Effector memory CD8-positive, alpha-beta T cell (primary cell): ENCODE data around the gene CERK.
"Not testable (repeated sequence)": the region's sequence is repeated elsewhere in the genome, so short reads cannot be mapped to it uniquely, and the experiment has no call there.

Source experiments
- ATAC-seq: fragments of 150-1000 bp; cut with Tn5 transposase; replicated peaks from 2 replicates; pipeline ENCODE4 v1.10.0; 2021; ENCODE audit warnings: mild to moderate bottlenecking, moderate library complexity
- DNase-seq, 3 experiments: peaks; one replicate each; pipeline ENCODE4 v3.0.0; 2021
- H3K27ac Mint-ChIP-seq, 2 donors: one replicate each; pipeline ENCODE4 v1.8.0; 2022; ENCODE audit warnings: mild to moderate bottlenecking in 2 of 2, mixed read lengths in 2 of 2, moderate library complexity in 2 of 2
- H3K27me3 Mint-ChIP-seq, 2 donors: one replicate each; pipeline ENCODE4 v1.8.0; 2022; ENCODE audit warnings: mixed read lengths in 2 of 2
- H3K36me3 Mint-ChIP-seq: one replicate; pipeline ENCODE4 v1.8.0; 2022; ENCODE audit warnings: mild to moderate bottlenecking, moderate library complexity, mixed read lengths; ENCODE audit not compliant: insufficient read depth
- H3K4me1 Mint-ChIP-seq, 2 donors: one replicate each; pipeline ENCODE4 v1.8.0; 2022; ENCODE audit warnings: low read depth in 2 of 2, mixed read lengths in 2 of 2
- H3K4me3 Mint-ChIP-seq, 2 donors: one replicate each; pipeline ENCODE4 v1.8.0; 2022; ENCODE audit warnings: mild to moderate bottlenecking in 2 of 2, mixed read lengths in 2 of 2, moderate library complexity in 2 of 2
- H3K9me3 Mint-ChIP-seq, 2 donors: one replicate each; pipeline ENCODE4 v1.8.0; 2022; ENCODE audit warnings: mixed read lengths in 2 of 2

CERK gene

DNA sequence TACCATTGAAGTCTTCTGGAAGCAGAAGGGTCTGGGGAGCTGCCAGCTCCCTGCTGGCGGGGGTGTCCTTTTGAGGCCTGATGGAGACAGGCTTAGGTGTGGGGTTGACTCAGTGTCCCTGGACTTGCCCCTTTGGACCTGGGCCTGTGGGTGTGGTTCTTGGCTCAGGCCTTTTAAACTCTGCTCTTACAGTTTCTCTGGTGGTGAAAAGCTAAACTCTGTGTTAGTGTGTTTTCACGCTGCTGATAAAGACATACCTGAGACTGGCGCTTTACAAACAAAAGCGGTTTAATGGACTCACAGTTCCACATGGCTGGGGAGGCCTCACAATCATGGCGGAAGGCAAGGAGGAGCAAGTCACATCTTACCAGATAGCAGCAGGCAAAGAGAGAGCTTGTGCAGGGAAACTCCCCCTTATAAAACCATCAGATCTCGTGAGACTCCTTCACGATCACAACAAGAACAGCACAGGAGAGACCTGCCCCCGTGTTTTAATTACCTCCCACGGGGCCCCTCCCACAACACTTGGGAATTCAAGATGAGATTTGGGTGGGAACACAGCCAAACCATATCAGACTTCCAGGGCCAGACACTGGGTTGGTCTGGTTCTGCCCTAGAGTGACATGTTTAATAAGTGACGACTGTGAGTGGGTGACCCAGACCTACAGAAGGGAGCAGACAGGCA is 91.4 kb downstream of the CERK start:
- Mint-ChIP-seq H3K9me3 (peaks cover 0 to 7% of the 10 kb centered on the region in 2 donors), H3K27ac (no peak overlapping the region), H3K36me3 (no peaks in the 10 kb centered on the region), H3K27me3 (no peaks in the 10 kb centered on the region), H3K4me1 (peaks cover 11 to 22% of the 10 kb centered on the region in 2 donors), H3K4me3 (no peak overlapping the region)
- DNase-seq, result no peak
- no peak for ATAC-seq

- not testable (repeated sequence) for H3K36me3 Mint-ChIP-seq, ATAC-seq, H3K9me3 Mint-ChIP-seq, H3K27me3 Mint-ChIP-seq, H3K4me3 Mint-ChIP-seq, DNase-seq
- peaks cover 6 to 14% of the 10 kb centered on the region in 2 donors for H3K4me1 Mint-ChIP-seq
- H3K27ac Mint-ChIP-seq, result peak overlapping the region in 1 of 2 donors; percentile 10
Observed at GRCh38 chr22:46642840-46643480, 95.1 kb downstream of the CERK start.

GRCh38 chr22:46641811-46642266 is 96.2 kb downstream of the CERK start:
- Mint-ChIP-seq H3K4me1 (peaks cover 4 to 14% of the 10 kb centered on the region in 2 donors), H3K27me3 (no peaks in the 10 kb centered on the region), H3K36me3 (peaks cover 4% of the 10 kb centered on the region), H3K27ac (peak overlapping the region; percentile 54 to 55), H3K4me3 (no peak overlapping the region), H3K9me3 (peaks cover 0 to 7% of the 10 kb centered on the region in 2 donors)
- ATAC-seq (no peak), DNase-seq (no peak)

DNA sequence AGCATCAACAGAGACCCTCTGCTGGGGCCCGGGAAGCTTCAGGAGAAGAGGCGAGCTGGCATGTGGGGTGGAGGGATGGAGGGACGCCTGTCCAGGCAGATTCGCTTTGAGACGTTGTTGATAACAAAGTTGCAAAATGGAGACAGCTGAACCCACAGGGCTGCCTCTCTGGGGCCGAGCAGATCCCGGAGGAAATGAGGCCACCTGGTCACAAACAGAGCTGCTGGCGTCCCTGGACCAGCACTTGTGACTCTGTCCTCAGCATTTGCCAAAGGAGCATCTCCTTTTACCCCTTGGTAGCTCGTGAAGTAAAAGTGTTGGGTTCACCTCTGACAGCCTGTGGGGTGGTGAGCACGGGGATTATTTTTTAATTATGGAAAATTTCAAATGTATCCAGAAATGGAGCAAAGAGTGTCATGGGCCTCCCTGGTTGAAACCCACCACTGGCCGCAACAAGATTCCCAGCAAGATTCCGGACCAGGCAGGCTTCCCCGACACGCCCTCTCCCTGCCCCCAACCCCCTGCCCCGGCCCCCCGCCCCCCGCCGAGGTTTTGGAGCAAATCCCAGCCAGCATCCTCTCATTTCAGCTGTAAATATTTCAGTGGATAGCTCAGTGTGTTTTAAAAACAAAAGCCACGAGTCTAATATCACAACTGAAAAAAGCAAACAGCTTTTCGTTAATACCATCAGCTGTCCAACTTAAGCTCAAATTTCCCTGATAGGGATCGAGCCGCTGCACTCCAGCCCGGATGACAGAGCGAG is 97.6 kb downstream of the CERK start:
- Mint-ChIP-seq H3K27me3 (no peaks in the 10 kb centered on the region), H3K4me1 (peaks cover 4 to 14% of the 10 kb centered on the region in 2 donors), H3K4me3 (no peak overlapping the region), H3K9me3 (peaks cover 0 to 7% of the 10 kb centered on the region in 2 donors), H3K27ac (peak overlapping the region in 1 of 2 donors; percentile 54), H3K36me3 (peaks cover 4% of the 10 kb centered on the region)
- DNase-seq (no peak), ATAC-seq (no peak)

DNA sequence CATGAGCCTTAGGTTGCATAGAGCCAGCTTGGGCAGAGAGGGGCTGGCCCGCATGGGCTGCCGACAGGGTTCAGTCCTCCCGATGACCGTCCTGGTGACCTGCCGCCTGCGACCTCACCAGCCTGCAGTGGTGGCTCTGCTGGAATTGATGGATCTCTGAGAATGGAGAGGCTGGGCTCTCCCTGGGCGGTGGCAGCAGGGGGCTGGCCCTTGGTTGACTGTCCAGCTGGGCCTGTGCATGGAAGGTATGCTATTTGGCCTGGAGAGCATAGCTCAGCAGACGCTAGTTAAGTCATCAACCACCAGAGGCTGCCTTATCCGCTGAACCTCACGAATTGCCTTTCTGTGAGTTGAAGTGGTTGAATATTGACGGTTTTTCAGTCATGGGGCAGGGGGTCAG is 98.2 kb downstream of the CERK start:
- no peak for ATAC-seq
- Mint-ChIP-seq H3K4me1 (peaks cover 4 to 14% of the 10 kb centered on the region in 2 donors), H3K9me3 (peaks cover 0 to 7% of the 10 kb centered on the region in 2 donors), H3K4me3 (no peak overlapping the region), H3K27ac (no peak overlapping the region), H3K27me3 (no peaks in the 10 kb centered on the region), H3K36me3 (peaks cover 4% of the 10 kb centered on the region)
- DNase-seq, result no peak

DNA sequence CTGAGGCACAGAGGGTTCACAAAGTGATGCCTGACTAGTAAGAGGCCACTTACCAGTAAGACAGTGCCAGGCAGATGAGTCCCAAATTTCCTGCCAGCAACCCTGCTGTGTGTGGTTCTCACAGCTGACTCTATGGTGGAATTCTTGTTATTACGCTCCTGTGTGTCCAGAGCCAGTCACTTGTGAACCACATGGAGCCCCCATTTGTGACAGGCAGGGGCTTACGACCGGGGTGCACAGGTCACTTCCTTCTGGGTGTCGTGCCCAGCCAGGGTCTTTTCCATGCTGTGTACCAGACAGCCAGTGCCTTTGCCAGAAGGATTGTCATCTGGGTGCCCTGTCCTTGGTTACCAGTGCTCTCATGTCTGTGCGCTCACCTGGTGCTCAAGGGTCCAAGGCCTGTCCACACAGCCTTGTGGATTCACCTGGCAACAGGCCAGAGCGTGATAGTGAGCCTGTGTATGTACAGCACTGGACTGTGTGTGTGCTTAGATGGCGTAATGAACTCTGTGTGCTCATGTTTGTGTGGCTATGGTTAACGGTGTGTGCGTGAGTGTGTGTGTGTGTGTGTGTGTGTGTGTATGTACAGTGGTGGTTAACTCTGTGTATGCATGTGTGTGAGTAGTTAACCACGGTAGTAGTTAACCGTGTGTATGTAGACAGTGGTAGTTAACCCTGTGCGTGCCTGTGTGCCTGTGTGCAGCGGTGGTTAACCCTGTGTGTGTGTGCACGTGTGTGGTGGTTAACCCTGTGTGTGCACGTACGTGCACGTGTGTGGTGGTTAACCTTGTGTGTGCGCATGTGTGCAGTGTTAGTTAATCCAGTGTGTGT is 99.2 kb downstream of the CERK start:
- Mint-ChIP-seq H3K36me3 (peaks cover 4% of the 10 kb centered on the region), H3K4me1 (peaks cover 4 to 17% of the 10 kb centered on the region in 2 donors), H3K27ac (no peak overlapping the region), H3K4me3 (no peak overlapping the region), H3K27me3 (no peaks in the 10 kb centered on the region), H3K9me3 (peaks cover 0 to 7% of the 10 kb centered on the region in 2 donors)
- ATAC-seq (peak; percentile 61), DNase-seq (no peak)

DNA sequence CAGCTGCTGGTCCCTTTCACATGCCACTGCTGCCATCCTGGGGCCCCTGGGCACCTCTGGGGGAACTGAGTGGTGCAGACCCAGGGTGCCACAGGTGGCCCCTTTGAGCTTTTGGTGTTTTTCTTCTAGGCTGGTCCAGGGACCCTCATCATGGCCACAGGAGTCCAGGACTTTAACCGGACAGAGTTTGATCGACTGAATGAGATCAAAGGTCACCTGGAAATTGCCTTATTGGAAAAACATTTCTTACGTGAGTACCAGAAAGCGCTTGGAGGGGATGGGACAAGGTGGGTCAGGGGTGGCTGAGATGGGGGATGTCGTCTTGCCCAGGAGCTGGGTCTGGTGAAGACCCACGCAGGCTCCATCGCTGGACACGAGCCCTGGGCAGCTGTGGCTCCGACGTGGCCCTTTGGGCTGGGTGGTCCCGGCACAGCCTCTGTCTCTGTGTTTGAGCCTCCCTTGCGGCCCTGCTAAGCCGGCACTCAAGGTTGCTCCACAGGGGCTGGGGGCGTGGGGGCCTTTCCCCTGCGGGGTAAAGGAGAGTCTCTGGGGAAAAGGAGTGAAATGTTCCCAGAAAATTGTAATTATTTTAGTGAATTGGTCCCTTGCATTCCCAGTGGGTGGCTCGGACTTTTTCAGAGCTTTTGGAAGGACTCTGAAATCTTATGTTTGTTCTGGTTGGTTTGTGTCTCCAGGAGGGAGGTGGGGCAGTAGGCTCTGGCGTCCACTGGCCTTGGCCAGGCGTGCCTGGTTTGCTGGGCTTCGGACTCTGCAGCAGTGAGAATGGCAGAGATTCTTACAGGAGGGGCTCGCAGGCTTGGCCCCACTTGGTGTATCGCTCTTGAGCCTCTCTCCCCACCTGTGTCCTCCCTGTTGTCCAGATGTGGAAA is 100.1 kb downstream of the CERK start:
- peaks cover 4 to 13% of the 10 kb centered on the region in 2 donors for H3K4me1 Mint-ChIP-seq
- H3K27ac Mint-ChIP-seq, result peak overlapping the region; percentile 49 to 62
- peaks cover 4% of the 10 kb centered on the region for H3K36me3 Mint-ChIP-seq
- DNase-seq, result no peak
- no peaks in the 10 kb centered on the region for H3K27me3 Mint-ChIP-seq
- H3K9me3 Mint-ChIP-seq, result peaks cover 0 to 1% of the 10 kb centered on the region in 2 donors
- ATAC-seq, result no peak
- no peak overlapping the region for H3K4me3 Mint-ChIP-seq

DNA sequence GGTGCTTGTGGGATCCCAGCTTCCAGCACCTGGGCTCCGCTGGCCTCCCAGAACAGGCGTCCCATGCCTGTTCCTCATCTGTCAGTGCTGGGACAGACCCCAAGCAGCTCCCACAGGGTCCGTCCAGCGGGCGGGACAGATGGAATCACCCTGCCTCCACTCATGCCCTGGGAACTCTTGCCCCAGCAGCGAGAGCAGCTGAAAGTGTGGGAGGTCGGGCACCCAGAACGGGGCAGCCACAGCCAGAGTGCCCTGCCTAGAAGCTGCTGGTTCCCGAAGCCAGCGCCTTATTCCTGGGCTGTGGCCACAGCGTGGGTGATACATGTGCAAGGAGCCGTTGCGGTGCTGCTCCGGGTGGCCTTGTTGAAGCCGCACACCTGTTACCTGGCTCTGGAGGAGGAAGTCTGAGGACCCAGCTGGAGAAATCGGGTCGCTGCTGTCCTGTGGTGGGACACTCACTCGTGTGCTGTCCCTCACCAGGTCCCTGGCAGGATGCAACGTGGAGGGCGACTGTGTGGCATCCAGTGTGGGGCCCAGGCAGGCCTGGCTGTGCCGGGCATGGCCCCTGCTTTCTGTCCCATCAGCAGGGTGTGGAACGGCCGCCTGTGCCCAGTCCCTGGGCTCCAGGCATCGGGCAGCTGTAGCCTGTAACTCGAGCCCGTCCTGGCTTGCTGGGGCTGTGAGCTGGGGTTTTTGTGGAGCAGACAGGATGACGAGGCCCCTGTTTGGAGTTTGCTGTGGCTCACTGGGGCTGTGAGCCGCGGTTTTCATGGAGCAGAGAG is 101.6 kb downstream of the CERK start:
- Mint-ChIP-seq H3K27me3 (no peaks in the 10 kb centered on the region), H3K27ac (peak overlapping the region in 1 of 2 donors; percentile 32), H3K9me3 (no peaks in the 10 kb centered on the region), H3K36me3 (peaks cover 4% of the 10 kb centered on the region), H3K4me1 (peaks cover 4 to 10% of the 10 kb centered on the region in 2 donors), H3K4me3 (no peak overlapping the region)
- ATAC-seq (no peak), DNase-seq (no peak)

DNA sequence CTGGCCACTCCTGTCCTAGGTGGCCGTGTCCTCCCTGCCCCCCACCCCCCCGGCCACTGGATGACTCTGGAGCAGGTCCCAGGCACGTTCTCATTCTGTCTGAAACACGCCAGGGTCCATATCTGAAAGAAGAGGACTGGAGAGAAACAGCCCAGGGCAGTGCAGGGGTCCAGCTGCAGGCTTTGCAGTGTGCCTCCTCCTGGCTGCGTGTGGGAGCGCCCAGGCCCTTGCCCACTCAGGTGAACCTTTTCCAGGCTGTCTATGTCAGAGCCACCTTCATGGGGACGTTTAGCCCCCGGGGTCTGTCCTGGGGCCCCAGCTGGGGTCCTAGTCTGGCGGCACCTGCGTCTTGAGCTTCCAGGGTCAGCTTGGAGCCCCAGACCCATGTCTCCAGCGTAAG is 102.3 kb downstream of the CERK start:
- no peak overlapping the region for H3K27ac Mint-ChIP-seq
- H3K4me1 Mint-ChIP-seq, result peaks cover 4 to 10% of the 10 kb centered on the region in 2 donors
- no peaks in the 10 kb centered on the region for H3K27me3 Mint-ChIP-seq
- H3K36me3 Mint-ChIP-seq, result no peaks in the 10 kb centered on the region
- no peaks in the 10 kb centered on the region for H3K9me3 Mint-ChIP-seq
- H3K4me3 Mint-ChIP-seq, result no peak overlapping the region
- ATAC-seq (no peak), DNase-seq (no peak)

DNA sequence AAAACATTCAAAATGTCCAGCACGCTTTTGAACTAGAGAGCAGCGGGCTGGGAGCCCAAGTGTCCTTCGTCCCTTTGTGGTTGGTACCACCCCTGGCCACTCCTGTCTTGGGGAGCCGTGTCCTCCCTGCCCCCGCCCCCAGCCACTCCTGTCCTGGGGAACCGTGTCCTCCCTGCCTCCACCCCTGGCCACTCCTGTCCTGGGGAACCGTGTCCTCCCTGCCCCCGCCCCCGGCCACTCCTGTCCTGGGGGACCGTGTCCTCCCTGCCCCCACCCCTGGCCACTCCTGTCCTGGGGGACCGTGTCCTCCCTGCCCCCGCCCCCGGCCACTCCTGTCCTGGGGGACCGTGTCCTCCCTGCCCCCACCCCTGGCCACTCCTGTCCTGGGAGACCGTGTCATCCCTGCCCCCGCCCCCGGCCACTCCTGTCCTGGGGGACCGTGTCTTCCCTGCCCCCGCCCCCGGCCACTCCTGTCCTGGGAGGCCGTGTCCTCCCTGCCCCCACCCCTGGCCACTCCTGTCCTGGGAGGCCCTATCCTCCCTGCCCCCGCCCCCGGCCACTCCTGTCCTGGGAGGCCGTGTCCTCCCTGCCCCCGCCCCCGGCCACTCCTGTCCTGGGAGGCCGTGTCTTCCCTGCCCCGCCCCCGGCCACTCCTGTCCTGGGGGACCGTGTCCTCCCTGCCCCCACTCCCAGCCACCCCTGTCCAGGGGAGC is 102.9 kb downstream of the CERK start:
- DNase-seq, H3K27me3 Mint-ChIP-seq, ATAC-seq, H3K4me3 Mint-ChIP-seq, H3K27ac Mint-ChIP-seq, H3K36me3 Mint-ChIP-seq, H3K4me1 Mint-ChIP-seq, H3K9me3 Mint-ChIP-seq: not testable (repeated sequence)
